Tibial artery (tissue), 4 donors: Measurements from ENCODE around the gene ZCCHC7.
"Not testable (repeated sequence)": the region's sequence is repeated elsewhere in the genome, so short reads cannot be mapped to it uniquely, and the experiment has no call there.

Experiments used
- DNase-seq, 2 donors: peaks; one replicate each; pipeline ENCODE4 v3.0.0-alpha.2; 2019
- H3K27ac ChIP-seq, 2 donors: fragments of 200-600 bp; sonication (generic) in 1 of 2; 1 replicate in 1 of 2; 2 replicates in 1 of 2; pipeline ENCODE4 v1.5.1; 2018 to 2019; ENCODE audit warnings: mild to moderate bottlenecking in 1 of 2
- H3K27me3 ChIP-seq, 2 donors: fragments of 200-600 bp; sonication (generic) in 1 of 2; one replicate each; pipeline versions ENCODE4 v1.5.1 to v1.6.0; 2016 to 2019
- H3K36me3 ChIP-seq, 3 donors: fragments of 200-600 bp; sonication (generic) in 2 of 3; one replicate each; pipeline ENCODE4 v1.5.1; 2016 to 2019; ENCODE audit warnings: mild to moderate bottlenecking in 2 of 3
- H3K4me1 ChIP-seq, 4 donors: fragments of 200-600 bp; sonication (generic) in 2 of 4; 1 replicate in 3 of 4; 2 replicates in 1 of 4; pipeline ENCODE4 v1.5.1; 2016 to 2019
- H3K4me3 ChIP-seq, 2 donors: fragments of 200-600 bp; sonication (generic) in 1 of 2; 1 replicate in 1 of 2; 2 replicates in 1 of 2; pipeline ENCODE4 v1.5.1; 2018 to 2019; ENCODE audit warnings: mild to moderate bottlenecking in 2 of 2
- H3K9me3 ChIP-seq, 3 donors: fragments of 200-600 bp; sonication (generic) in 1 of 3; one replicate each; pipeline ENCODE4 v1.5.1; 2016 to 2019
- intact Hi-C: fragments of 100-400 bp; cut with DNase I; formaldehyde crosslinking; loops from one replicate; pipeline ENCODE4 v1.15.0; 2023; ENCODE audit warnings: low total_unique reads
- TF ChIP-seq, protein P1 (sequence below), 2 experiments: fragments of 200-600 bp in 1 of 2; fragments of 450-650 bp in 1 of 2; IDR thresholded peaks; one replicate each; pipeline ENCODE4 v1.5.1; 2017 to 2019; ENCODE audit warnings: antibody characterized with exemption in 2 of 2, mild to moderate bottlenecking in 1 of 2, moderate library complexity in 1 of 2

The ZCCHC7 gene

DNA sequence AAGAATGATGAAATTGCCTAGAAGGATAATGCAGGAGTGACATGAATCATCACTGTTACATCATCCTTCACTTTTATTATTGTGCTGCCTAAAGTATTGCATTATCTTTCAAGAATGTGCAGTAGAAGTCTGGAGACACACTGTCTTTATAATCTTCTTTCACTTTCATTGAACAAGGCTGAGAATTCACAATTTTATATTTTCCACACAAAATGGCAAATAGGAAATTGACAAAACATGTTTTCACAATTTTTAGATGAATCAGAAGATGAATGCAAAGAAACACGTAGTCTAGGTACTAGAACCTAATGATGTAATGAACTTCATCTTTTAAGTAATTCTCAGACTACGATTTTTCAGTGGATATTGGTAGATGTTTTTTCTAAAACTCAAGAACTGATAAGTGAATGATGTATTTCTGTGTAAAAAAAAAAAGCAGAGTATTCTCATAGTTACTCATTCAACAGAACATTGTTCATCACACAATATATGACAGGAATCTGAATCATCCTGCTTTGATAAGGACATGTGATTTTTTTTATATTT is 170.6 kb downstream of the ZCCHC7 start:
- H3K4me3 ChIP-seq: no peak overlapping the region
- no peaks in the 10 kb centered on the region for H3K9me3 ChIP-seq
- TF ChIP-seq, protein P1, sequence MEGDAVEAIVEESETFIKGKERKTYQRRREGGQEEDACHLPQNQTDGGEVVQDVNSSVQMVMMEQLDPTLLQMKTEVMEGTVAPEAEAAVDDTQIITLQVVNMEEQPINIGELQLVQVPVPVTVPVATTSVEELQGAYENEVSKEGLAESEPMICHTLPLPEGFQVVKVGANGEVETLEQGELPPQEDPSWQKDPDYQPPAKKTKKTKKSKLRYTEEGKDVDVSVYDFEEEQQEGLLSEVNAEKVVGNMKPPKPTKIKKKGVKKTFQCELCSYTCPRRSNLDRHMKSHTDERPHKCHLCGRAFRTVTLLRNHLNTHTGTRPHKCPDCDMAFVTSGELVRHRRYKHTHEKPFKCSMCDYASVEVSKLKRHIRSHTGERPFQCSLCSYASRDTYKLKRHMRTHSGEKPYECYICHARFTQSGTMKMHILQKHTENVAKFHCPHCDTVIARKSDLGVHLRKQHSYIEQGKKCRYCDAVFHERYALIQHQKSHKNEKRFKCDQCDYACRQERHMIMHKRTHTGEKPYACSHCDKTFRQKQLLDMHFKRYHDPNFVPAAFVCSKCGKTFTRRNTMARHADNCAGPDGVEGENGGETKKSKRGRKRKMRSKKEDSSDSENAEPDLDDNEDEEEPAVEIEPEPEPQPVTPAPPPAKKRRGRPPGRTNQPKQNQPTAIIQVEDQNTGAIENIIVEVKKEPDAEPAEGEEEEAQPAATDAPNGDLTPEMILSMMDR (IDR thresholded peaks at IDR 0.05): no peak
- H3K27ac ChIP-seq: no peak overlapping the region
- no peak for DNase-seq
- H3K27me3 ChIP-seq: no peaks in the 10 kb centered on the region
- H3K36me3 ChIP-seq: no peaks in the 10 kb centered on the region
- intact Hi-C loops: no loop called here
- H3K4me1 ChIP-seq: peaks cover 0 to 9% (median 3%) of the 10 kb centered on the region in 4 donors

DNA sequence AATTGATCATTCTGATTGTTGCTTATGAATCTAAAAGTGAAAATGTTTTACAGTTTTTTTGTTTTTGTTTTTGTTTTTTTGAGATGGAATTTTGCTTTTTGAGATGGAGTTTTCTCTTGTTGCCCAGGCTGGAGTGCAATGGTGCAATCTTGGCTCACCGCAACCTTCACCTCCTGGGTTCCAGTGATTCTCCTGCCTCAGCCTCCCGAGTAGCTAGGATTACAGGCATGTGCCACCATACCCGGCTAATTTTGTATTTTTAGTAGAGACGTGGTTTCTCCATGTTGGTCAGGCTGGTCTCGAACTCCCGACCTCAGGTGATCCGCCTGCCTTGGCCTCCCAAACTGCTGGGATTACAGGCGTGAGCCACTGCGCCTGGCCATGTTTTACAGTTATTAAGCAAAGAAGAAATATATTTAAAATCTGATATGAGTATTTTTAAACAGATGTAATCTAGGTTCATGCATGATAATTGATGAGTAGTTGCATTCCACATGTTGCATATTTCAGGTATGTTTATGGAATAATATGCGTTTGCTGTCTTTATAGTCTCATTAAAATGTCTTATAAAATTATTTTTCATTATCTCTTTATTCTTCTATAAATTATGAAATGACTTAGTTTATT is 171.4 kb downstream of the ZCCHC7 start:
- H3K27ac ChIP-seq, H3K4me3 ChIP-seq, H3K4me1 ChIP-seq, intact Hi-C loops, DNase-seq, H3K9me3 ChIP-seq, H3K36me3 ChIP-seq, H3K27me3 ChIP-seq: not testable (repeated sequence)

DNA sequence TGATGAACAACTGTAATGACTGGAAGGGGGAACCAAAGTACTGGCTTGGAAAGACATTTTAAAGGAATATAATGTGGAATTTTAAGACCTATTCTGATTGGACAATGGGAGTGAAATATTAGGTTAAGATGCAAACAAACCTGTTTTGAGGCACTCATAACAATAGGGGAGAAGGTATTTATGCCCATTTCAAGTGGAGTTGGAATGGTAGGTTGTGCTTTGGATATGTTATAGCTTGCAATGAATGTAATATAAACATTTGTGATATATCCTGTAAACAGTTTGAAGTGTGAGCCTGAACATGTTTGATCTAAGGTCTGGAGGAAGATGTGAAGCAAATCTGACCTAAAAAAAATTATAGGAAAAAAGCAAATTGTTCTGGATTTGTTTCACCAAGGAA is 172.5 kb downstream of the ZCCHC7 start:
- Histone ChIP-seq H3K36me3 (no peaks in the 10 kb centered on the region), H3K4me1 (peaks cover 0 to 9% (median 3%) of the 10 kb centered on the region in 4 donors), H3K4me3 (no peak overlapping the region), H3K27ac (no peak overlapping the region), H3K9me3 (no peaks in the 10 kb centered on the region), H3K27me3 (no peaks in the 10 kb centered on the region)
- intact Hi-C loops: no loop called here
- TF ChIP-seq, protein P1 (IDR thresholded peaks at IDR 0.05): no peak
- no peak for DNase-seq

DNA sequence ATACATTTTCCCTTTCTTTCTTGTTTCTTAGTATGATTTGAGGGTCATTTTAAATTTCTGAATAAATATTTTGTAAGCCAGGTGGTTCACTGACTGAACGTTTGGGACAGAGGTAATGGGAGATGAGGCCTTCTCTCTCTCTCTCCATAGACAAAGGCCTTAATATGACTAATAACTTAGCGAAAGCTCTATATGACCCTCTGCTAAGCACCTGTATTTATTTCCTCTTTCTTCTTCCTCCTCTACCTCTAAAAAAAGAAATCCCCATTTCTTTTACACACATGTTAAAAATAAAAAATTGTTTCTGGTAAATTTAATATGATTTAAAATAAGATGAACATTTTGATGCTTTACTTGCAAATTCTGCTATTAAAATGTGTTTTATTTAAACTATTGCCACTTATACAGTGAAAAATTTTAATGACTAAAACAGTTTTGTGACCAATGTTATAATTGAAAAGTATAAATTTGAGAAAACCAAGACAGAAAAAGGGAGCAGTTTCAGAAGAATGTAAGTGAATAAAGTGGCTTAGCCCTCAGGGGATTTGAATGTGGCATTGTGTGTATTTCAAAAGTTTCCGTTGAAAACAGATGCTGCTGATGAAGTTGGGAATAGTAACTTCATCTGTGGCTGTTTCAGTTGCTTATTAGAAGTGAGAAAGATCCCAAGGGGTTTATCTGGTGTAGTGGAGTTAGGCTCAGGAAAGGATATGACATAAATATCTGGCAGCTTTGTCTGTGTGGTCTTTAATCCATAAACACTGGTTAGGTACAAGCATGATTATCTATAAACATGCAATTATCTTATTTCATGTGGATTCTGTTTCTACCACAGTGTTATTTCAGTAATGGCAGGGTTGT is 173.5 kb downstream of the ZCCHC7 start:
- Histone ChIP-seq H3K36me3 (no peaks in the 10 kb centered on the region), H3K4me1 (peaks cover 0 to 9% (median 3%) of the 10 kb centered on the region in 4 donors), H3K9me3 (no peaks in the 10 kb centered on the region), H3K4me3 (no peak overlapping the region), H3K27ac (no peak overlapping the region), H3K27me3 (no peaks in the 10 kb centered on the region)
- TF ChIP-seq, protein P1 (IDR thresholded peaks at IDR 0.05): no peak
- no peak for DNase-seq
- intact Hi-C loops: no loop called here

DNA sequence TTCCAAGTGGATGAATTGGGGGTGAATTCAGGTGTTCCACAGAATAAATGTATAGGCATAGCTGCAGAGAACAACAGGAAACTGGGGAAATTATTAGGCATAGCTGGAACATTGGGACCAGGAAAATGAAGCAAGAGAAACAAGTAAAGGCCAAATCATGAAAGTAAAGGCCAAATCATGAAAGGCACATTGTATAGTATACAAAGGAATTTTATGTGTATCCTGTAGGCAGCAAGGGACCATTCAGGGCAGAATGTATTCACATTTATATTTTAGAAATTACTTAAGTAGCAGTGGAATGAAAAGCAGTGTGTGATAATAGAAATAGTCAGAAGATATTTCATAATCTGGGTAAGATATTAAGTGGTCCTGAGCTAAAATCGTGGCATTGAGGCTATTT is 174.8 kb downstream of the ZCCHC7 start:
- no peaks in the 10 kb centered on the region for H3K9me3 ChIP-seq
- no peaks in the 10 kb centered on the region for H3K36me3 ChIP-seq
- no peaks in the 10 kb centered on the region for H3K27me3 ChIP-seq
- no peak overlapping the region for H3K27ac ChIP-seq
- H3K4me1 ChIP-seq: peaks cover 0 to 9% (median 3%) of the 10 kb centered on the region in 4 donors
- no peak for DNase-seq
- H3K4me3 ChIP-seq: no peak overlapping the region
- intact Hi-C loops: no loop called here
- TF ChIP-seq, protein P1 (IDR thresholded peaks at IDR 0.05): no peak

DNA sequence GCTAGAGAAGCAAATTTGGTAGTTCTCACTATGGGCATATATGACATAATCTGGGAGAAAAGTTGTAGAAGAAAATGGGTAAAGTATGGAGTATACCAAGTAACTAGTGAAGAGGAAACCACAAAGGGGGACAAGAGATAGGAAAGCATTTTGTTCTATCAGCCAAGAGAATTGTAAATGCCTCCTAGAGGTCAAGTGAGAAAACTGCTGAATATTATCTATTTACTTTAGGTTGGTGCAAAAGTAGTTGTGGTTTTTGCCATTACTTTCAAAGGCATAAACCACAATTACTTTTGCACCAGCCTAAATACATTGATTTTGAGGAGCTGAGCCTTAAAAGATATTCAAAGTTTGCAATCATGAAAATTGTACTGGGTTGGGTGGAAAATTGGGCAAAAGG is 175.4 kb downstream of the ZCCHC7 start:
- H3K4me1 ChIP-seq: peaks cover 0 to 14% (median 5%) of the 10 kb centered on the region in 4 donors
- no peaks in the 10 kb centered on the region for H3K27me3 ChIP-seq
- TF ChIP-seq, protein P1 (IDR thresholded peaks at IDR 0.05): no peak
- DNase-seq: no peak
- no peaks in the 10 kb centered on the region for H3K9me3 ChIP-seq
- H3K4me3 ChIP-seq: no peak overlapping the region
- H3K36me3 ChIP-seq: no peaks in the 10 kb centered on the region
- intact Hi-C loops: no loop called here
- H3K27ac ChIP-seq: no peak overlapping the region
